ENCODE data around the gene SRC. TPM values are rescaled to one million over a fixed set of nuclear protein-coding genes. Genes with fewer than 3 reads are reported as not detected.

Gene SRC
- total and polyA plus RNA-seq, 2 experiments from 2014 or later: 8.0 to 25.9 TPM

- TF ChIP-seq CTCF (conservative IDR thresholded peaks at IDR 0.05; ENCODE audit: low read depth in 2 of 2) (no peak), ETS1 (IDR thresholded peaks at IDR 0.05) (no peak), CREB1 (CRISPR knock-in tag; IDR thresholded peaks at IDR 0.05; ENCODE audit: low read depth) (no peak), JUNB (IDR thresholded peaks at IDR 0.05; ENCODE audit: unreplicated experiment) (no peak), EZH2 (IDR thresholded peaks at IDR 0.05; ENCODE audit: low read depth, unreplicated experiment) (no peak), NANOG (IDR thresholded peaks at IDR 0.05; ENCODE audit: borderline replicate concordance) (no peak), ZNF331 (CRISPR knock-in tag; IDR thresholded peaks at IDR 0.05; ENCODE audit: low read depth) (no peak), REST (IDR thresholded peaks at IDR 0.05; ENCODE audit: unreplicated experiment) (no peak), POLR2AphosphoS5 (IDR thresholded peaks at IDR 0.05; ENCODE audit: low read depth) (no peak), EZH2phosphoT487 (IDR thresholded peaks at IDR 0.05; ENCODE audit: unreplicated experiment) (no peak), ZNF462 (CRISPR knock-in tag; IDR thresholded peaks at IDR 0.05) (no peak), STAT1 (IDR thresholded peaks at IDR 0.05; ENCODE audit: unreplicated experiment) (no peak), ZNF114 (CRISPR knock-in tag; IDR thresholded peaks at IDR 0.05) (no peak)
- no peak overlapping the region for H3K4me3 ChIP-seq
- H3F3A ChIP-seq (replicated peaks; ENCODE audit: low read depth): peaks cover 25% of the 10 kb centered on the region; the same call in 1 of the 2 replicates
- H2AFZ ChIP-seq: no peak overlapping the region
- ATAC-seq (no peak), DNase-seq (ENCODE audit: low spot score) (no peak)
- peaks cover 3% of the 10 kb centered on the region; the same call in 1 of the 2 replicates for H3K27me3 ChIP-seq (ENCODE audit: insufficient read depth)
- H3K27ac ChIP-seq (ENCODE audit: low read depth): no peak overlapping the region
- H3K4me1 Mint-ChIP-seq: peaks cover 37% of the 10 kb centered on the region
- H3K27me3 Mint-ChIP-seq (ENCODE audit: insufficient read depth, low read depth, poor library complexity): peaks cover 32% of the 10 kb centered on the region
- peaks cover 45% of the 10 kb centered on the region for H3K4me1 ChIP-seq (ENCODE audit: insufficient read depth)
- no peaks in the 10 kb centered on the region for H3K79me2 ChIP-seq (replicated peaks; ENCODE audit: insufficient read depth)
- H3K9me3 Mint-ChIP-seq: no peaks in the 10 kb centered on the region
- no peaks in the 10 kb centered on the region for H3K36me3 ChIP-seq (ENCODE audit: insufficient read depth)
- peak overlapping the region; percentile 60 for H3K4me2 ChIP-seq
- peaks cover 6% of the 10 kb centered on the region; the same call in 2 of the 3 replicates for H3K36me3 Mint-ChIP-seq (ENCODE audit: low read depth)
- H3K4me3 Mint-ChIP-seq: peak overlapping the region; percentile 13; the same call in 1 of the 3 replicates
- H4K20me1 ChIP-seq (replicated peaks; ENCODE audit: insufficient read depth): no peaks in the 10 kb centered on the region
- no peak overlapping the region for H3K27ac Mint-ChIP-seq
- H3K9me2 ChIP-seq (ENCODE audit: insufficient read depth): no peaks in the 10 kb centered on the region
These were observed 62.6 kb downstream of the SRC start for GRCh38 chr20:37408302-37409193.
